GM19397 (cell line): ENCODE results near the gene AKAP13.
"Not testable (repeated sequence)": the region's sequence is repeated elsewhere in the genome, so short reads cannot be mapped to it uniquely, and the experiment has no call there.

Experiments
- ATAC-seq: cut with Tn5 transposase; IDR thresholded peaks from one replicate; pipeline ENCODE4 v1.9.1; 2021; ENCODE audit warnings: mild to moderate bottlenecking, moderate library complexity; ENCODE audit not compliant: unreplicated experiment

The AKAP13 gene

DNA sequence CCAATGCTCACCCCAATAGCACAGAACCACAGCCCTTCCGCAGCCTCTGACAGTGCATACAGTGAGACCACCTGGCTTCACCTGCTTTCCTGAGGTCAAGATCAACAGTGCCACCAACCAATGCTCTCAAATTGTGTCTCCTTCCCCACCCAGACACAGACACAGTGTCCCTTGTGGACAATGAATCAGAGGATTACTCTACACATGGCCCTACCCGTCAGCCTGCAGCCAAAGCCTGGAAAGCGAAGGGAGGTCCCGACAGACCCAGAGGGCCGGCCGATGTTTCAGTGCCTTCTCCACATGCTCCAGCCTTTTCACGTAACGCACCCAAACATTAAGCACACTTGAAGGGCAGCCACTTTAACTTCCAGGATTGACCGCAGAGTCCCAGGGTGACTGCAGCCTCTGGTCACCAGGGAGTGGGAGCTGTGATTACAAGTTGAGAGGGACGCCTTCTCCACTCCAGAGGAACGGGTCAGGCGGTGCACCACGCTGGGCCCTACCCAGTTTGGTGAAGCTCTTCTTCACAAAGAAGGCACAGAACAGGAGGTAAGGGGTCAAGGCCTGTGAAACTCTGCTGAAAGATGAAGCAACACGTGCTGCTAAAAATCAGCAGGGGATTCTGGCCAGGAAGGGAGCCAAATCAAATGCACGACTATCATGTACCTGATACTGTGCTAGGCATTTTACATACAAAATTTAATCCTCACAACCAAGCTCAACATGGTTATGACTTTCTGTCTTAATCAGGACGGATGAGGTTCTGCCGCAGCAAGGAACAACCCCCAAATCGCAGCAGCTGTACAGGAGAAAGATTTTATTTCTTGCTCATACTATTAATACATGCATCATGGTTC, 397.1 kb downstream of the AKAP13 start:
- no peak for ATAC-seq

GRCh38 chr15:85778107-85778776, 397.8 kb downstream of the AKAP13 start:
- no peak for ATAC-seq

GRCh38 chr15:85779249-85779648, 398.8 kb downstream of the AKAP13 start:
- ATAC-seq, result no peak

DNA sequence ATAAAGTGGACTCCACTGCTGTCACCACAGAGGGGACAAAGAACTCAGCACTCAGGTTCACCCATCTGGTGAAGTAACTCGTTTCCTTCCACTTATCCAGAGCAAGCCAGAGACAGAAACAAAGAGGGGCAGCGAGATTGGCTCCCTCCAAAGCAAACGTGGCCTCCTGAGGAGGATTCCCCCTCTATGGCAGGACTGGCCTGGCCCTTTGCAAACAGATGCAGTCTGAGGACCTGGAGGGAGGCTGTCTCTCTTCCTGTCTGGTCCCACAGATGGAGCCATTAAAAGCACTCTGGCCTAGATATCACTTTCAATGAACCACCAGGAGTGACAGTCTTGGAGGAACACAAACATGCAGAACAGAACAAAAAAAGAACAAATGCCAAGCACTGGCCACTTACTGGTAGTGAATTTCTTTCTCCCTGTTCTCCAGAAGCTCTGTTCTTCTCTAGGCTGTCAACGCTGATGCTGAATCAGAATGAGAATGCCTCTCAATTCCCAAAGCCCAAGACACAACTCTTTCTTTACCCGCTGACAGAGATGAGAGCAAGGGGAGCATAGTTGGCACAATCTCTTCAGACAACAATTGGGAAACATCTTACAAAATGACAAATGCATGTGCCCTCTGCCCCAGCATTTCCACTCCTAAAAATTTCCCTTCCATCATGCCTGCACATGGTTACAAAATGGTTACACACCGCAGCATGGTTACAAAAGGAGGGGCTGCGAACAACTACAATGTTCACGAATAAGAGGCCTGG, 400.0 kb downstream of the AKAP13 start:
- ATAC-seq, result no peak

- ATAC-seq, result no peak
Observed at GRCh38 chr15:85781099-85781498, 400.7 kb downstream of the AKAP13 start.

DNA sequence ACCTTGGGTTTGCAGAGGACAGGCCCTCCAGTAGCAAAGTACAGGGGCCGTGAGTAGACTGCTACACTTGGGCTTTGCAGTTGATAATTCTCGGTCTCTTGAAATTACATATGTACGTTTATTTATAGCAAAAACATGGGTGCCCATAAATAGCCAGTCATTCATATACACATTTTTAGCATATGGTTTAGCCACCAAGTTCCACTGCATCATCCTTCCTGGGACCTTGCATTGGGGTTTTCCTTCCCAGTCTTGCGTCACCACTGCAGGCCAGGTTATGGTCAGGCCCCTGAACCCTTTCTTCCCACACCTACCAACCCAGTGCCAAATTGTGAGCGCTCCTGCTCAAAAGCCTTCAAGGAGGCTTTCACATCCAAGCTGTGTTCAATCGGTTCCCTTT, 401.7 kb downstream of the AKAP13 start:
- no peak for ATAC-seq

DNA sequence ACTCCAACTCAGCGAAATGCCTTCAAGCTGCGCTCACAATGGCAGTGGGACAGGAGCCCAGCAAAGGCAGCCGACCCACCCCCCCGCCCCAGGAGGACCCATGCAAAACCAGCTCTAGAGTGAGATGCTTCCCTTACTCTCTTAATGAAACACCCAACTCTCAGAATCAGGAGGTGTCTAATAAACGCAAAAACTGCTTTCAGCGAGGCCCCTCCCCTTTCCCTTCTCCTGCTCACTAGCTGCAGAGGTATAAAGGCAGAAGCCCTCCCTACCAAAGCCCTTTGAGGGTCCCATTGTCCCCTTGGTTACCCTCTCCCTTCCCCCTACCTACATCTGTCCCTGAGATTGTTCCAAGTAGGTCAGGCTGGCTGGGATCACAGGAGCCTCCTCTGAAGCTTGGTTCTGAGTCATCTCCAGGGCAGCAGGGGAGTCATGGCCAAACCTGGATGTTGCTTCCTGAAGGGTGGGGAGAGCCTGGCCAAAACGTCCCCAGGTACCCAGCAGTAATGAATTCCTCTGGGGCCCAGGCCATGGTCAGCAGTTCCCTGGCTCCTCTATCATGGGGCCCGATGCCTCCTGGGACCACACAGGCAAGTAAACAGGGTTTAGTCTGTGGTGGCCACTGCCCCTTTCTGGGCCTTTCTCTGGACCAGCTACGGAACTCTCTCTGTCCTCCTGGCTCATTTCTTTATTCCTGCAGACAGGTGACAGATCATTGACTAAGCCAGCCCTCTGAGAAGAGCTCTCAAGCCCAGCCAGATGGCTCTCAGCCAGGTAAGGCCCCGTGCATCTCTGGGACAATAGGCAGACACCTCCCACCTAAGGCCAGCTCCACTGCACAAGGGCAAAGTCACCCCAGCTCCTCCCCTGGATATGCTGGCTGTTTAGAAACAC, 405.7 kb downstream of the AKAP13 start:
- no peak for ATAC-seq

- ATAC-seq, result no peak
Observed at GRCh38 chr15:85786781-85787114, 406.3 kb downstream of the AKAP13 start.

DNA sequence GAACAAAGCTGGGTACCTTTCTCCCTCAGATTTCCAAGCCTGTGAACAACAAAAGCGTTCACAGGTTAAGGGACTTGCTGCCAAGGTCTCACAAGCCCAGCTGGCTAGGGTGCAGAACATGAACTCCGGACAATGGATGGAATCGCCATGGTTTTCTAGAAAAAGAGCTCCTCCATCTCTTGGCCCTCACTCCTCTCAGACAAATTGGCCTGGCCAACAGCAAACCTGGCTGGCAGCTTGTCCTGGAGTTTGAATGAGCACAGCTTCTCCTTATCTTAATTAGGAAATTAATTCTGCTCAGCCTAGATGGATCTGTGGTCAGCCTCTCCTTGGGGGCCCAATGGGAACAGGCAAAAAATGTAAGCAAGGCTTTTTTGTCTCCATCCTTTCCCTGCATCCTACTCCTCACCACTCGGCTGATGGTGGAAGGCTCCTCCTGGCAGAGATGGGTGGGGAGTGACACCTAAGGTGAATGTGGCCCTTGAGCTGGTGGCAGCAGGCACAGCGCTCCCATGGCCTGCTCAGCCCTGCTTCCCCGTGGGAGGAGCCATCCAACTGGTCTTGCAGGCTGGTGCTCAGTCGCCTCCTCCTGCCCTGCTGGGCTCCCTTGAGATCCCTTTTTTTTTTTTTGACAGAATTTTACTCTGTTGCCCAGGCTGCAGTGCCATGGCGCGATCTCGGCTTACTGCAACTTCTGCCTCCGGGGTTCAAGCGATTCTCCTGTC, 408.5 kb downstream of the AKAP13 start:
- no peak for ATAC-seq

DNA sequence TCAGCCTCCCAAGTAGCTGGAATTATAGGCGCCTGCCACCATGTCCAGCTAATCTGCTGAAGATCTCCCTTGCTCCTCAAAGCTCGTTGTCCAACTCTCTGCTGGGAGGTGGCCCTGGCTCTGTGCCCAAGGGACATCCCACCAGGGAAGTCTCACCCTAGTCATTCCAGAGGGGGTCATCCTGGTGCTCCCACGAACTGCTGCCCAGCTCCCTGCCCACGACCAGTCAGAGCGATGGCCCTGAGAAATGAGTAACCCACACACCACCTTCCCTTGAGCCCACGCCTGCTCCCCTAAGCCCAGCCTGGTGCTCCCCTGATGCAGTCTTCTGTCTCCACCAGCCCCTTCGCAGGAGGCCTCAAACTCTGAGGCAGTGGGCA, 409.1 kb downstream of the AKAP13 start:
- no peak for ATAC-seq

DNA sequence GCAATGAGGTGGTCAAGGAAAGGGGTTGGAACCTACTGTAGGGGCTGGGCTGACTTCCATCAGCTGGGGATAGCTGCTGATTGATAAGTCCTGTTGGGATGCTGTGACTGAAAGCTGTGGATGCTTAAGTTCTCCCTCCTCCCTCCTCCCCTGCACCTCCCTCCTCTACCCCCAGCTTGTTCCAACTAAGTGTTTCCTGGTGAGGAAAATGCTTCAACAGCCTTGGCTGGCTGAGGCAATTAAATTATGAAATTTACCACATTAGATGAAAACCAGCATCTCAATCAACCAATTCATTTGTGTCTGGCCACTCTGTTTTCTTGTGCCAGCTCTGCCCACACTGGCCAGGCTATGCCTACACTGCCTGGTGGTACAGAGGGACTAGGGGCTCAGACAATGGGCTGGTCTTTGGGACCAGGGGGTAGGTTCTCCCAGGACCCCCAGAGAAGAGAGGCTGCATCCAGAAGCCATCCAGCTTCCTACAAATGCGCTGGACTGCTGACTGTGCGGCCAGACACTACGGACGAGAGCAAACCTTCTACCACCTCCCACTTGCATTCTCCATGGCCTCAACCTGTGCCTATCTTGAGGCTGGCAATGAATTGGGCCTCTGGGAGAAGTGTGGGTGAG, 411.8 kb downstream of the AKAP13 start:
- no peak for ATAC-seq

GRCh38 chr15:85792912-85793590, 412.6 kb downstream of the AKAP13 start:
- ATAC-seq, result no peak

DNA sequence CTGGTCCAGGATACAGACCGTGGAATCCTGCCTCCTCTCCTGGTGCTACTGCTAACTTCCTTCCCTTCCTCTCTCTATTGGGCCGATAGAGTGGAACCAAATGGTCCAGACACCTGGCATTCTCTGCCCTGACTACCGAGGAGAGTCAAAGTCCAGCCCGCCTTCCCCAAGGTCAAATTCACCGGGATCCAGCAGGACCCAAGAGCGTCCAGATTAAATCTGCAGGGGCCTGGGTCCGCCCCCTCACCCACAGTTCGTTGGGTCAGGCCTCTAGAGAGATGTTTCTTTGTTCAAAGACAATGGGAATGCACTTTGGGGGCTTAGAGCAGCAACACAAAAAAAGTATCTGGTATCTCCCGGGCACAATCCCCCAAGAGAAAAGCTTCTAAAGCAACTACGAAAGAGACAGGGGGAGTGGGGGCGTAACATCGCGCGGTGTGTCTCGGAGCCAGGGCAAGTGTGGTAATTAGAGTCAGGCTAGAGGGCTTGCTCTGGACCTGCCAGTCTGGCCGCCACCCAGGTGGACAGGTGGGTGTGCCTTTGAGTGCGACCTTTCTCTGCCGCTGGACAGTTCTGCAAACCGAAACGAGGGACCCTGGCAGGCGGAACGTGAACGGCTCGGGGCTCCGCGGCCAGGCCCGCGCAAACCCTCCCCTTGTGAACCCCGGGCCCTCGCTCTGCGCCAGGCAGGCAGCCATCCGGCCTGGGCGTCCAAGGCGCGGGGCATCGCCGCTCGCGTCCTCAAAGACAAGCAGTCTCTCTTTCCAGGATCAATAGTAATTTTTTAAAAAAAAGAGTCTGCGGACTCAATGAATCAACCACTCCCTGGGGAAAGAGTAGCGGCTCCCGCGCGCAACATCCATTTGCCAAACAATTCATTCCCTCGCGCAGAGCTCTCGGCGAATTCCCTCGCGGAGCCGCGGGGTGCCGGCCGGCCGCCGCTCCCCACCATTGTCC, 413.5 kb downstream of the AKAP13 start:
- ATAC-seq, result peak; percentile 41

- ATAC-seq, result peak; percentile 98
Observed at GRCh38 chr15:85794598-85795336, 414.4 kb downstream of the AKAP13 start, which contains the start of gene KLHL25. Gene KLHL25, minus strand, starts transcription at chr15:85794925. Its CDS starts 25,115 bp downstream, at chr15:85769810.

DNA sequence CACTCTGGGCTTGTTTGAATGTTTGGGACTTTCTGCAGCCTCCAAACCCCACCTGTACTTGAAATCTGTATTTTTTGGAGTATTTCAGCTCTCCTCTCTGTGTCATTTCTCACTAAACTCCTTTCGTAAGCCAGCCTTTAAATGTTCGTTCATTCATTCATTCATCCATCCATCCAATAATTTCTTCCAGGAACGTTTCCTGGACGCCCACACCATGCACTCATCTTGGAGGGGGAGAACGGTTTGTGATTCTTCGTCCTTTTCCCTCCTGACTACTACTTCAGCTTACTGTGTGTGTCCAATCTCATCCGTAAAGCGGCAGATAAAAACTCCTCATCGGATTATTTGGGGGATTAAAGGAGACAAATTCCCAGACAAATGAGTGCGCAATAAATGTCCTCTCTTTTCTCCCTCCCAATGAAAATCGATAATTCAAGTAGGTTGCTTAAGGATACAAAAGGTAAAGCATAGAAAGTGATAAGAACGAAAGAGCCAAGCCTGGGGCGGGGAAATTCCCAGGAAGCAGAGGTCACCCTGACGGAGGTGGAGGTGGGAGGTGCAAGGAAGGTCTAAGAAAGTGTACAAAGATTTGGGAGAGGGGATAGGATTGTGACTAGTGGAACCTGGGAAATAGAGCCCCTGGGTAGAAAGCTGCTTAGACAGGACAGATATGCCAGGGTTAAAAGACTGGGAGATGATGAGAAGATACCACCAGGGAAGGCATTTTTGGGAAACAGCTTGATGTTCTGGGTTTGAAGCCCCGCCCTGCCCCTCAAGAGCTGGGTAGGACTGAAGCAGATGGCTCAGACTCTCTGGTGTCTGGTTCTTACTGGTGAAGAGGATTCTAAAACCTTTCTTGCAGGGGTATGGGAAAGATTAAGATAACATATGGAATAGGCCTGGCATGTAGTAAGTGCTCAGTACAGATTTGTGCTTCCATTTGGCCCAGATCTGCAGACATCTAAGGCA, 415.2 kb downstream of the AKAP13 start:
- ATAC-seq, result no peak

DNA sequence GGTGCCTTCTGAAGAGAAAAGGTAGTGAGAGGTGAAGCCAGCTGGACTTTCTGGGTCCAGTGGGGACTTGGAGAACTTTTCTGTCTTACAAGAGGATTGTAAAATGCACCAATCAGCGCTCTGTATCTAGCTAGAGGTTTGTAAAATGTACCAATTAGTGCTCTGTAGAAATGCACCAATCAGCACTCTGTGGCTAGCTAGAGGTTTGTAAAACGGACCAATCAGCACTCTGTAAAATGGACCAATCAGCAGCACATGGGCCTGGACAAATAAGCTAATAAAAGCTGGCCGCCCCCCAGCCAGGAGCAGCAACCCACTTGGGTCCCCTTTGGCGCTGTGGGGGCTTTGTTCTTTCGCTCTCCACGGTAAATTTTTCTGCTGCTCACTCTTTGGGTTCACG, 416.0 kb downstream of the AKAP13 start:
- ATAC-seq, result not testable (repeated sequence)
